Erythroblast (primary cell): Measurements from ENCODE around the gene TBCD.

Experiments
- GATA1 ChIP-seq: IDR thresholded peaks from 2 replicates; pipeline ENCODE4 v1.6.1; 2011; ENCODE audit warnings: low read depth, mild to moderate bottlenecking, control low read depth, low read length, moderate library complexity
- POLR2A ChIP-seq: IDR thresholded peaks from 2 replicates; pipeline ENCODE4 v1.6.1; 2011; ENCODE audit warnings: mild to moderate bottlenecking, low read length

DNA sequence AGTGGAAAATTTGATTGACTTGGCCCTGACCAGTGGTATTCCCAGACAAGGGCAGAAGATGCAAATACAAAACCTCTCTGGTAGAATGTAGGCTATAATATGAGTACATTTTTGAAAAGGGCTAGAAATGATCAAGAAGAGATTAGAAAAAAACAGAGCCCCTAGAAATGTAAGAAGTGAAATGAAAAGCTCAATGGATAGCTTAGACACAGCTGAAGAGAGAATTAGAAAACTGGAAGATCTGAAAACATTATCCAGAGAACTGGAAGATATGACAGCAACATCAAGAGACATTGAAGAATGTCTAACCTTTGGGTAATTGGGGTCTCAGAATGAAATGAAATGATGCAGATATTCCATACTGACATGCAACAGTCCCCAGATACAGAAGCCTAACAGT lies 193.1 kb downstream of the TBCD start:
- TF ChIP-seq POLR2A (no peak), GATA1 (no peak)
